ENCODE results near the gene ERC1. TPM values are rescaled to one million over a fixed set of nuclear protein-coding genes. Genes with fewer than 3 reads are reported as not detected.

Gene ERC1
- total and polyA plus RNA-seq, 9 of the 15 experiments (the other 6 are each of a cell fraction or from before 2014, with no cell fraction given) = 0.74 to 11.8 (median 4.8) TPM

- TF ChIP-seq KDM1A (IDR thresholded peaks at IDR 0.05) (no peak), DNMT1 (IDR thresholded peaks at IDR 0.05) (no peak), CAMTA2 (CRISPR knock-in tag; conservative IDR thresholded peaks at IDR 0.05) (no peak), ZC3H4 (CRISPR knock-in tag; IDR thresholded peaks at IDR 0.05; ENCODE audit: borderline replicate concordance) (no peak), MTA3 (IDR thresholded peaks at IDR 0.05; ENCODE audit: borderline replicate concordance) (no peak), CHAMP1 (IDR thresholded peaks at IDR 0.05) (no peak)
These were observed 259.6 kb downstream of the ERC1 start (continued) for GRCh38 chr12:1250641-1251040.

- 33% methylated on average over 2 of the region's 2 CpGs for WGBS (ENCODE audit: insufficient coverage, low coverage, missing lambda C conversion rate)
- H3K4me3 ChIP-seq = no peak overlapping the region
- H3K9ac ChIP-seq (ENCODE audit: insufficient read depth in 1 of 2, low read depth in 2 of 2, low read length in 2 of 2) = no peak overlapping the region
- intact Hi-C loops (cut with micrococcal nuclease) (no loop called here), in situ Hi-C loops (cut with MboI) (no loop called here)
- no peaks in the 10 kb centered on the region for H3K9me3 ChIP-seq (replicated peaks; ENCODE audit: control insufficient read depth, insufficient read depth, low read depth, low read length)
- no peaks in the 10 kb centered on the region for H4K20me1 ChIP-seq (replicated peaks; ENCODE audit: control insufficient read depth, insufficient read depth, low read length)
- H2AFZ ChIP-seq (ENCODE audit: low read depth, low read length) = no peak overlapping the region
- H3K79me2 ChIP-seq (ENCODE audit: control insufficient read depth, insufficient read depth, low read length) = no peaks in the 10 kb centered on the region
- H3K27me3 ChIP-seq (ENCODE audit: control insufficient read depth in 2 of 2, insufficient read depth in 2 of 2, low read length in 2 of 2) = no peaks in the 10 kb centered on the region
- POLR2A ChIA-PET = interaction anchor here (0.6 kb wide), 1 partner anchor 144 kb away, joined by 3 read pairs; no protein-coding TSS in a partner anchor
- DNase-seq (ENCODE audit: extremely low read depth in 1 of 4, low spot score in 3 of 4) = no peak
- no peaks in the 10 kb centered on the region for H3K4me1 ChIP-seq (replicated peaks in 1 of 2; ENCODE audit: control insufficient read depth in 2 of 2, insufficient read depth in 2 of 2, low read length in 2 of 2)
- no peak for FAIRE-seq
- no peaks in the 10 kb centered on the region for H3K36me3 ChIP-seq (ENCODE audit: control insufficient read depth, insufficient read depth, low read length)
- H3K4me2 ChIP-seq (ENCODE audit: insufficient read depth, low read length) = no peak overlapping the region
- no peaks in the 10 kb centered on the region for H3K9me1 ChIP-seq (ENCODE audit: control insufficient read depth, insufficient read depth, low read length)
- BruUV-seq (replicated peaks) = no TSS peak
- no peak for ATAC-seq
- H3K27ac ChIP-seq (ENCODE audit: extremely low read depth, low read depth, low read length) = no peak overlapping the region
- CTCF ChIA-PET (ENCODE audit: low intra/inter-chr PET ratio) = no interaction called here
- no peak for TF ChIP-seq DNMT1 (IDR thresholded peaks at IDR 0.05)
- TF ChIP-seq SFPQ (IDR thresholded peaks at IDR 0.05; ENCODE audit: low read depth, low read length) = no peak
- TF ChIP-seq THRA (IDR thresholded peaks at IDR 0.05) = no peak
- TF ChIP-seq PRDM10 (IDR thresholded peaks at IDR 0.05; ENCODE audit: partially characterized antibody) = no peak
- TF ChIP-seq HOMEZ (CRISPR knock-in tag; IDR thresholded peaks at IDR 0.05) = no peak
These were observed 261.7 kb downstream of the ERC1 start for GRCh38 chr12:1252758-1253157.

Measured in K562 (cell line).